KMS-11 (cell line): Measurements from ENCODE around the gene KCNE3.
"Not testable (repeated sequence)": the region's sequence is repeated elsewhere in the genome, so short reads cannot be mapped to it uniquely, and the experiment has no call there.

ENCODE experiments used
- H2AFZ ChIP-seq: fragments of 200-600 bp; sonication (generic); 2 replicates; pipeline ENCODE4 v1.6.1; 2016; ENCODE audit warnings: antibody characterized with exemption, mixed run types, low read depth
- H3K27ac ChIP-seq: fragments of 200-600 bp; sonication (generic); 2 replicates; pipeline ENCODE4 v1.6.1; 2016; ENCODE audit warnings: mild to moderate bottlenecking, mixed run types
- H3K27me3 ChIP-seq: fragments of 200-600 bp; sonication (generic); 2 replicates; pipeline ENCODE4 v1.6.1; 2017; ENCODE audit warnings: mild to moderate bottlenecking, low read depth, mixed run types, moderate library complexity; ENCODE audit not compliant: insufficient read depth
- H3K36me3 ChIP-seq: fragments of 200-600 bp; sonication (generic); 2 replicates; pipeline ENCODE4 v1.6.1; 2017; ENCODE audit warnings: mild to moderate bottlenecking, mixed run types; ENCODE audit not compliant: insufficient read depth
- H3K4me1 ChIP-seq: fragments of 200-600 bp; sonication (generic); 2 replicates; pipeline ENCODE4 v1.6.1; 2016; ENCODE audit warnings: mild to moderate bottlenecking, low read depth, mixed run types; ENCODE audit not compliant: poor library complexity, severe bottlenecking
- H3K4me2 ChIP-seq: fragments of 200-600 bp; sonication (generic); 2 replicates; pipeline ENCODE4 v1.7.0; 2016; ENCODE audit warnings: mild to moderate bottlenecking, mixed run types
- H3K4me3 ChIP-seq: fragments of 200-600 bp; sonication (generic); IDR thresholded peaks from 2 replicates; pipeline ENCODE4 v1.6.1; 2017; ENCODE audit warnings: low read depth, low read length, mixed read lengths; ENCODE audit not compliant: insufficient read depth
- H3K79me2 ChIP-seq: fragments of 200-600 bp; sonication (generic); 2 replicates; pipeline ENCODE4 v1.6.1; 2016; ENCODE audit warnings: low read depth, mixed run types; ENCODE audit not compliant: insufficient read depth
- H3K9ac ChIP-seq: fragments of 200-600 bp; sonication (generic); 2 replicates; pipeline ENCODE4 v1.6.1; 2016; ENCODE audit warnings: mild to moderate bottlenecking, mixed run types
- H4K20me1 ChIP-seq: fragments of 200-600 bp; sonication (generic); 2 replicates; pipeline ENCODE4 v1.6.1; 2016; ENCODE audit warnings: mild to moderate bottlenecking, mixed run types; ENCODE audit not compliant: insufficient read depth
- TF ChIP-seq, protein P1 (sequence below): fragments of 200-600 bp; sonication (generic); conservative IDR thresholded peaks from 2 replicates; pipeline ENCODE4 v1.6.1; 2017; ENCODE audit warnings: low read depth, mild to moderate bottlenecking, antibody characterized with exemption, low read length, moderate library complexity, mixed read lengths

Gene KCNE3

DNA sequence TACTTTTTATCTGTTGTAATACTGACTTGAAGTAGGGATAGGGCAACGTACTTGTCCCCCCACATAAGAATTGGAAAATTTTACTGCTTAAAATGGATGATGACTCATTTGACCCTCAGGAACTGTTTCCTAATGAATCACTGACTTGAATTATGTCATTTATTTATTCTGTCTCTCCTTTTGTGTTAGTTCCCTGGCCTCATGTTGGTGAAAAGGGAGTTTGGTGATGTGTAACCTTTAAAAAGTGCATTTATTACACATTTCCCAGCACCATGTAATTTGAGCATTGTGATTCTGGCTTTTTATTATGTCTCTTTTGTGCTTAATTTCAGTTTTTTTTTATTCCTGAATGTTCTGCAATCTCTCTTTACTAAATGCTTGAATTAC lies 48.8 kb downstream of the KCNE3 start:
- no peaks in the 10 kb centered on the region for H3K27me3 ChIP-seq
- no peak overlapping the region for H3K9ac ChIP-seq
- H3K36me3 ChIP-seq = no peaks in the 10 kb centered on the region
- no peaks in the 10 kb centered on the region for H3K79me2 ChIP-seq
- TF ChIP-seq, protein P1, sequence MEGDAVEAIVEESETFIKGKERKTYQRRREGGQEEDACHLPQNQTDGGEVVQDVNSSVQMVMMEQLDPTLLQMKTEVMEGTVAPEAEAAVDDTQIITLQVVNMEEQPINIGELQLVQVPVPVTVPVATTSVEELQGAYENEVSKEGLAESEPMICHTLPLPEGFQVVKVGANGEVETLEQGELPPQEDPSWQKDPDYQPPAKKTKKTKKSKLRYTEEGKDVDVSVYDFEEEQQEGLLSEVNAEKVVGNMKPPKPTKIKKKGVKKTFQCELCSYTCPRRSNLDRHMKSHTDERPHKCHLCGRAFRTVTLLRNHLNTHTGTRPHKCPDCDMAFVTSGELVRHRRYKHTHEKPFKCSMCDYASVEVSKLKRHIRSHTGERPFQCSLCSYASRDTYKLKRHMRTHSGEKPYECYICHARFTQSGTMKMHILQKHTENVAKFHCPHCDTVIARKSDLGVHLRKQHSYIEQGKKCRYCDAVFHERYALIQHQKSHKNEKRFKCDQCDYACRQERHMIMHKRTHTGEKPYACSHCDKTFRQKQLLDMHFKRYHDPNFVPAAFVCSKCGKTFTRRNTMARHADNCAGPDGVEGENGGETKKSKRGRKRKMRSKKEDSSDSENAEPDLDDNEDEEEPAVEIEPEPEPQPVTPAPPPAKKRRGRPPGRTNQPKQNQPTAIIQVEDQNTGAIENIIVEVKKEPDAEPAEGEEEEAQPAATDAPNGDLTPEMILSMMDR = no peak
- H3K27ac ChIP-seq = no peak overlapping the region
- no peak overlapping the region for H2AFZ ChIP-seq
- H4K20me1 ChIP-seq = no peaks in the 10 kb centered on the region
- no peak overlapping the region for H3K4me2 ChIP-seq
- no peak overlapping the region for H3K4me3 ChIP-seq
- H3K4me1 ChIP-seq = no peaks in the 10 kb centered on the region

DNA sequence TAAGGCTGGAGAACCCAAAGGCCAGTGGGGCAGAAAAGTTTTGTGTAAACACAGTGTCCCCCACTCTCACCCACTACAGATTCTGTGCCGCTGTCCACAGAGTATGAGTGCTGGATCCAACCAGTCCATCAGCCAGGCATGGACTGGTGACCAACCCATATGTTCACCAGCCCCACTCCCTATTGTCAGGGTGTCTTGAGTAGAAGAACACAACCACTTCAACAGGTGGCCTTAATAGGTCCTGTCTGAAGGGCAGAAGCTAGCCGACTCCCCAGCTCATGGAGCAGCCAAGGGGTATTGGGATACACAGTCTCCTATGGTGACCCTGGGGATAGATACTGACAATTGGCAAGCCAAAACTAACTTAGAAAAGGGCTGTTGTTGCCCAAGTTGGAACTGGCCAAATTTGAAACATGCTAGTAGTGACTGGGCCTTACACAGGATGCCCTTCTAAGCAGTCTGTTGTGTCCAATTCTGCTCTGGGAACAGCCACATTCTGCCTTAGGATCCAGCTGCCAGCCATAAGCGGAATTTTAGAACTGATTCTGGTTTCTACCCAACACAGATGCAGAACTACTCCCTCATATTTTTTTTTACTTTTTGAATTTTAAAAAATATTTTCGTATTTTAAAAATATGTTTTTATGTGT lies 49.4 kb downstream of the KCNE3 start:
- Histone ChIP-seq H4K20me1 (no peaks in the 10 kb centered on the region), H2AFZ (no peak overlapping the region), H3K4me2 (no peak overlapping the region), H3K9ac (no peak overlapping the region), H3K4me3 (no peak overlapping the region), H3K4me1 (no peaks in the 10 kb centered on the region), H3K27me3 (no peaks in the 10 kb centered on the region), H3K79me2 (no peaks in the 10 kb centered on the region), H3K27ac (no peak overlapping the region), H3K36me3 (no peaks in the 10 kb centered on the region)
- TF ChIP-seq, protein P1 = no peak

DNA sequence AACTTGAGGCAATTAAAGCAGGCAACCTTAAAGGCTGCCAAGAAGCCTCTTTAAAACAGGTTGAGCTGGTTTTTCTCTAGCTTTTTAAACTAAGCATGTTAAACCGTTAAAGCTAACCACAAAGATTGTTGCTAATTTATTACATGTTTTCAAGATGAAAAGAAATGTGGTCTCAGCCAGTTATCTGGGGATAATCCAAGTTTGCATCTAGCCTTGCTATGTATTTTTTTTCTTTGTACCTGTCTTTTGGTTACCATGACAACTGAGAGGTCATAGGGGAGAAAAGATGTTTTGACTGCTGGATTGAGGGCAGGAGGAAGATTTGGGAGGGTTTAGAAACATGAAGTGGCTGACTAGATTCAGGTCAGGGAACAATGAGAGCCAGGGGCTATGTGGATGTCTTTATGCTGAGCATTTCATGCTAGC lies 50.0 kb downstream of the KCNE3 start:
- Histone ChIP-seq H3K4me1 (no peaks in the 10 kb centered on the region), H3K9ac (no peak overlapping the region), H3K4me2 (no peak overlapping the region), H2AFZ (no peak overlapping the region), H3K27ac (no peak overlapping the region), H3K79me2 (no peaks in the 10 kb centered on the region), H3K36me3 (no peaks in the 10 kb centered on the region), H4K20me1 (no peaks in the 10 kb centered on the region), H3K27me3 (no peaks in the 10 kb centered on the region), H3K4me3 (no peak overlapping the region)
- TF ChIP-seq, protein P1 = no peak

DNA sequence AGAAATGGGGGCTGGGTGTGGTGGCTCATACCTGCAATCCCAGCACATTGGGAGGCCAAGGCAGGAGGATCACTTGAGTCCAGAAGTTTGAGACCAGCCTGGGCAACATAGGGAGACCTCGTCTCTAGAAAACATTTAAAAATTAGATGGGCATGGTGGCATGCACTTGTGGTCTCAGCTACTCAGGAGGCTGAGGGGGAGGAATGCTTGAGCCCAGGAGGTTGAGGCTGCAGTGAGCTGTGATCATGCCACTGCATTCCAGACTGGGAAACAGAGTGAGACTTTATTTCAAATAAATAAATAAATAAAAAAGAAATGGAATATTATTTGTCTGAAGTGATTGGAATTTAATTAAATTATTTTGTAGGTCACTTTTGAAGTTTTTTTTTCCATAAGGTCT lies 50.4 kb downstream of the KCNE3 start:
- H3K27me3 ChIP-seq, H4K20me1 ChIP-seq, H3K9ac ChIP-seq, H3K4me3 ChIP-seq, H3K4me1 ChIP-seq, H3K4me2 ChIP-seq, H3K27ac ChIP-seq, H3K36me3 ChIP-seq, H3K79me2 ChIP-seq, H2AFZ ChIP-seq: not testable (repeated sequence)

DNA sequence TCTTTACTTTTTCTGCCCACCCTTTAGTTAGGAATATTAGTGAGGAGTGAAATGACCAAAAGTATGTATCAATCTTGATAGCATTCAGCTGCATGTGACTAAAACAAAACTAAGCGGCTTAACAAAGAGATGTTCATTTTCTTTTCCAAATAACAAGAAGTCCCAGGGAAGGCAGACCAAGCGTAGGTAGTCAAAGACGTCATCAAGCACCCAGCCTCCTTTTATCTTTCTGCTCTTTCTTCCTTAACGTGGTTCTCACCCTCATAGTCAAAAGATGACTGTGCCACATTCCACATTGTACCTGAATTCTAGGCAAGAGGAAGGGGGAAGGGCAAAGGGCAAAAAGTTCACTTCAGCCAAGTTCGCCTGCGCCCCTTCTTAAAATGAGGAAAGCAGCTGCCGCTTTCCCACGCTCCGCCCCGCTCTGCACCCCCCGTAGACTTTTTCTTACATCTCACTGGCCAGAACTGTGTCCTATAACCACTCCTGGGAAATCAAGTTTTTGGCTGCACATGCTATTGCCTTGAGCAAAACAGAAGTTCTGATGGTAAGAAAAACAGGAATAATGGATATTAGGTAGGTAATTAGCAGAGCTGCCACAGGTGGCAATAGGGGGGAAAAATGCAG lies 54.5 kb downstream of the KCNE3 start:
- Histone ChIP-seq H3K27me3 (no peaks in the 10 kb centered on the region), H3K4me3 (no peak overlapping the region), H3K36me3 (no peaks in the 10 kb centered on the region), H3K9ac (no peak overlapping the region), H3K4me2 (no peak overlapping the region), H3K4me1 (no peaks in the 10 kb centered on the region), H3K79me2 (no peaks in the 10 kb centered on the region), H3K27ac (no peak overlapping the region), H2AFZ (no peak overlapping the region), H4K20me1 (no peaks in the 10 kb centered on the region)
- TF ChIP-seq, protein P1 = no peak
